Measurements from ENCODE around the gene FRMD5. TPM values are rescaled to one million over a fixed set of nuclear protein-coding genes. Genes with fewer than 3 reads are reported as not detected.

FRMD5 gene
- total RNA-seq, 1 experiment from 2014 or later, result 3.9 TPM

GRCh38 chr15:44018151-44018550 is 176.9 kb downstream of the FRMD5 start:
- TF ChIP-seq CTCF (conservative IDR thresholded peaks at IDR 0.05), result no peak
- Histone ChIP-seq H3K9me3 (ENCODE audit: control insufficient read depth, low read depth, low read length) (no peaks in the 10 kb centered on the region), H4K8ac (replicated peaks; ENCODE audit: insufficient read length, low read depth, low read length) (no peak overlapping the region), H2BK120ac (ENCODE audit: low read depth, low read length, poor library complexity, severe bottlenecking) (no peak overlapping the region), H3K4me2 (ENCODE audit: insufficient read depth, insufficient read length, low read length) (no peak overlapping the region), H3K9ac (ENCODE audit: extremely low read depth, insufficient read length, low read length) (no peak overlapping the region), H4K91ac (ENCODE audit: insufficient read length, low read depth, low read length) (no peak overlapping the region), H2BK20ac (ENCODE audit: low read depth, low read length, poor library complexity, severe bottlenecking) (no peak overlapping the region), H3K56ac (ENCODE audit: insufficient read length, low read depth, low read length) (no peak overlapping the region), H3K4ac (ENCODE audit: low read depth, low read length) (no peak overlapping the region), H3K23me2 (ENCODE audit: insufficient read length, low read depth, low read length, poor library complexity, severe bottlenecking) (no peaks in the 10 kb centered on the region), H3T11ph (ENCODE audit: low read length) (no peak overlapping the region), H3K79me2 (ENCODE audit: insufficient read depth, low read length) (no peaks in the 10 kb centered on the region), H3K18ac (ENCODE audit: insufficient read length, low read depth, low read length) (no peak overlapping the region), H3K23ac (ENCODE audit: insufficient read length, low read depth, low read length) (no peak overlapping the region), H4K5ac (ENCODE audit: insufficient read length, low read depth, low read length) (no peak overlapping the region), H2BK15ac (ENCODE audit: low read depth, low read length) (no peak overlapping the region), H3K27me3 (ENCODE audit: insufficient read depth, low read length) (no peaks in the 10 kb centered on the region), H2BK12ac (ENCODE audit: insufficient read length, low read depth, low read length) (no peak overlapping the region), H2AFZ (ENCODE audit: low read length) (no peak overlapping the region), H4K20me1 (ENCODE audit: control insufficient read depth, insufficient read depth, insufficient read length) (no peaks in the 10 kb centered on the region), H3K14ac (ENCODE audit: insufficient read depth, low read length) (no peak overlapping the region), H2AK5ac (ENCODE audit: insufficient read length, low read length) (no peak overlapping the region), H3K4me1 (ENCODE audit: insufficient read depth, low read length) (no peaks in the 10 kb centered on the region), H2BK5ac (ENCODE audit: insufficient read length, low read length) (no peak overlapping the region), H3K27ac (ENCODE audit: insufficient read length, low read depth, low read length) (no peak overlapping the region), H3K79me1 (ENCODE audit: insufficient read depth, low read depth, low read length, poor library complexity, severe bottlenecking) (no peaks in the 10 kb centered on the region)
- WGBS (ENCODE audit: extremely low coverage, insufficient read length, low lambda C conversion rate), result no CpG with 5 or more reads among the region's 2 CpGs
- H3K27me3 Mint-ChIP-seq (ENCODE audit: low read depth), result no peaks in the 10 kb centered on the region
- no peaks in the 10 kb centered on the region for H3K9me3 Mint-ChIP-seq
- H3K36me3 Mint-ChIP-seq (ENCODE audit: insufficient read depth in 1 of 3, low read depth in 3 of 3), result no peaks in the 10 kb centered on the region
- H3K4me1 Mint-ChIP-seq, result no peaks in the 10 kb centered on the region
- H3K27ac Mint-ChIP-seq, result no peak overlapping the region
- H3K4me3 Mint-ChIP-seq, result no peak overlapping the region
- no peak for DNase-seq
